Bronchial epithelial cell (primary cell): ENCODE data around the gene SHANK3. TPM values are rescaled to one million over a fixed set of nuclear protein-coding genes. Genes with fewer than 3 reads are reported as not detected.

Experiments used
- DNase-seq: peaks from one replicate; pipeline ENCODE4 v3.0.0-alpha.2; 2010; ENCODE audit warnings: low read depth
- FAIRE-seq: peaks from 2 replicates; lab custom pipeline; 2011; peaks lifted over from hg19 to GRCh38; lab: Jason Lieb, UNC
- H3K27me3 ChIP-seq: 2 replicates; pipeline ENCODE4 v1.5.1; 2011; ENCODE audit warnings: low read length; ENCODE audit not compliant: control insufficient read depth, insufficient read depth
- H3K36me3 ChIP-seq: 2 replicates; pipeline ENCODE4 v1.5.1; 2011; ENCODE audit warnings: low read length; ENCODE audit not compliant: control insufficient read depth, insufficient read depth
- H3K4me3 ChIP-seq: 2 replicates; pipeline ENCODE4 v1.5.1; 2011; ENCODE audit warnings: mild to moderate bottlenecking, low read depth, low read length, control low read depth
- total RNA-seq: library from RNA; depleted of rRNA; stranded (reverse); fragments of >200 nt; gene quantifications from 2 replicates; pipeline ENCODE4 v1.2.1, GENCODE V29; 2014
- TF ChIP-seq, protein P1 (sequence below): IDR thresholded peaks from 2 replicates; pipeline ENCODE4 v1.5.1; 2011; ENCODE audit warnings: mild to moderate bottlenecking, moderate library complexity, low read length, control low read depth, inconsistent platforms; ENCODE audit not compliant: insufficient read depth, severe bottlenecking

The SHANK3 gene
- total RNA-seq, 1 donor from 2014 or later = 0.79 TPM

DNA sequence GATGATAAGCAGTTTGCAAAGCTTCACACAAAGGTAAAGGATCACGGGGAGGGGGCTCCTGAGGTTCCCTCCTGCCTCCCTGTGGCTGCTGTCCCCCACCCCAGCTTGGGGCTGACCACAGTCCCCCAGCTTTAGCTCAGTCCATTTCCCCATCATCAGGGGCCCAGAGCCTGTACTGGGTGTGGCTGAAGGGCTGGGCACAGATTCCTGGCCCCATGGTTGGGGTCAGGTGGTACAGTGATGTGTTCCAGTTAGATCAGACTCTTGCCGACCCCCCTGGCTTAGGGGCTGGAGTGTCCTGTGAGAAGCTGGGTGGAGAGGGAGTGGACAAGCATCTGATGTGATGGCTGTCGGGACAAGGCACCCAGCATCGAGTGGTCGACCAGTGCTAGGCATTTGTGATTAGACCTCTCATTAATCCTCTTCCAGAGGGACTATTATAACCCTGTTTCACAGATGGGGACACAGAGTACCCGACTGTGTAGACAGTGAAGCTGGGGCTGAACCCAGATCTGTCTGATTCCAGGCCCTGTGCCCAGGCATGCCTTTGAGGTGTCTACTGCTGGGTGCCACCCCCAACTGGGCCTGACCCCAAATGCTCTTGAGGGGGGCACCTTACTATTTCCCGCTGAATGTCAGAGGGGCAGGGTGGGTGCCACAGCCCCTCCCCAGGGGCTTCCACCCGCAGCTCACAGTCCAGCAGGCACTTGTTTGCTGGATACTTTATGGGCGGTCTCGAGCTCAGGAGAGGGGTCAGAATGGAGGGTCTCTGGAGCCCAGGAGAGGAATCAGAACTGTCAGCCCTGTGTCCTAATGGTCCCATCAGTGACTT lies 4.3 kb downstream of the SHANK3 start:
- Histone ChIP-seq H3K4me3 (no peak overlapping the region), H3K27me3 (no peaks in the 10 kb centered on the region), H3K36me3 (peaks cover 2% of the 10 kb centered on the region)
- FAIRE-seq = no peak
- no peak for DNase-seq
- TF ChIP-seq, protein P1, sequence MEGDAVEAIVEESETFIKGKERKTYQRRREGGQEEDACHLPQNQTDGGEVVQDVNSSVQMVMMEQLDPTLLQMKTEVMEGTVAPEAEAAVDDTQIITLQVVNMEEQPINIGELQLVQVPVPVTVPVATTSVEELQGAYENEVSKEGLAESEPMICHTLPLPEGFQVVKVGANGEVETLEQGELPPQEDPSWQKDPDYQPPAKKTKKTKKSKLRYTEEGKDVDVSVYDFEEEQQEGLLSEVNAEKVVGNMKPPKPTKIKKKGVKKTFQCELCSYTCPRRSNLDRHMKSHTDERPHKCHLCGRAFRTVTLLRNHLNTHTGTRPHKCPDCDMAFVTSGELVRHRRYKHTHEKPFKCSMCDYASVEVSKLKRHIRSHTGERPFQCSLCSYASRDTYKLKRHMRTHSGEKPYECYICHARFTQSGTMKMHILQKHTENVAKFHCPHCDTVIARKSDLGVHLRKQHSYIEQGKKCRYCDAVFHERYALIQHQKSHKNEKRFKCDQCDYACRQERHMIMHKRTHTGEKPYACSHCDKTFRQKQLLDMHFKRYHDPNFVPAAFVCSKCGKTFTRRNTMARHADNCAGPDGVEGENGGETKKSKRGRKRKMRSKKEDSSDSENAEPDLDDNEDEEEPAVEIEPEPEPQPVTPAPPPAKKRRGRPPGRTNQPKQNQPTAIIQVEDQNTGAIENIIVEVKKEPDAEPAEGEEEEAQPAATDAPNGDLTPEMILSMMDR = no peak

DNA sequence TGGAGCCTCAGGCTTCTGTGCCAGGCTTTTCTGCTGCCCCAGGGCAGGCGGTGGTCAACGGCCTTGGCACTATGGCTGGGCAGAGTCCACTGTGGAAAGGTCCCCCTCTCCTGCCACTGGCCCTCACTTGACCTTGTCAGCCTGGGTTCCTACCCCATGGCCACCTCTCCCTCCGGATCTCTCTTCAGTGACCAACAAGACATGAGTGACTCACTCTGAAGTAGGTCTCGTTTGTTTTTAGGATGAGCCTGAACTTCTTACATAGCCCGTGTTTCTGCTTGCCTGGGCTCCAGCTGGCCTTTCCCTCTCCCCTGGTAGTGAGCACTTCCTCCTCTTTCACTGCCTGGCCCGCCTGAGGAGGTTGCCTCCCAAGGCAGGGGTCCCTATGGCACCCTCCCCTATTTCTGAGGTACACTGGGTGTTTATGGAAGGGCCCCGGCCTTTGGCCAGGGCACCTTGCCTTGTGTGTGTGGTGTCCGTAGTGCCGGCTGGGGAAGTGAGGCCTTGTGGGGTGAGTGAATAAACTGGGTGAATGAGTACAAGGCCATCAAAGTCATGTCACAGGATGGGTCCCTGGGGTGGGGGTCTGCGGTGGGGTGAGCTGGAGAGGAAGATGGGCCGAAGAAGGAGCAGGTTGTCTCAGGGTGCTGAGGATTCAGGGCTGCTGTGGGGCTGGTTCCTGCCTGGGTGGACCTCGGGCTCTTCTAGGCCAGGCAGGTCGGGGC lies 5.0 kb downstream of the SHANK3 start:
- Histone ChIP-seq H3K36me3 (peaks cover 2% of the 10 kb centered on the region), H3K27me3 (no peaks in the 10 kb centered on the region), H3K4me3 (no peak overlapping the region)
- DNase-seq (peak; percentile 35), FAIRE-seq (no peak)
- TF ChIP-seq, protein P1 = no peak

- Histone ChIP-seq H3K36me3 (peaks cover 2% of the 10 kb centered on the region), H3K4me3 (no peak overlapping the region), H3K27me3 (no peaks in the 10 kb centered on the region)
- TF ChIP-seq, protein P1 = no peak
- peak; percentile 58 for FAIRE-seq
- no peak for DNase-seq
Observed at GRCh38 chr22:50678218-50678650, 5.6 kb downstream of the SHANK3 start.

DNA sequence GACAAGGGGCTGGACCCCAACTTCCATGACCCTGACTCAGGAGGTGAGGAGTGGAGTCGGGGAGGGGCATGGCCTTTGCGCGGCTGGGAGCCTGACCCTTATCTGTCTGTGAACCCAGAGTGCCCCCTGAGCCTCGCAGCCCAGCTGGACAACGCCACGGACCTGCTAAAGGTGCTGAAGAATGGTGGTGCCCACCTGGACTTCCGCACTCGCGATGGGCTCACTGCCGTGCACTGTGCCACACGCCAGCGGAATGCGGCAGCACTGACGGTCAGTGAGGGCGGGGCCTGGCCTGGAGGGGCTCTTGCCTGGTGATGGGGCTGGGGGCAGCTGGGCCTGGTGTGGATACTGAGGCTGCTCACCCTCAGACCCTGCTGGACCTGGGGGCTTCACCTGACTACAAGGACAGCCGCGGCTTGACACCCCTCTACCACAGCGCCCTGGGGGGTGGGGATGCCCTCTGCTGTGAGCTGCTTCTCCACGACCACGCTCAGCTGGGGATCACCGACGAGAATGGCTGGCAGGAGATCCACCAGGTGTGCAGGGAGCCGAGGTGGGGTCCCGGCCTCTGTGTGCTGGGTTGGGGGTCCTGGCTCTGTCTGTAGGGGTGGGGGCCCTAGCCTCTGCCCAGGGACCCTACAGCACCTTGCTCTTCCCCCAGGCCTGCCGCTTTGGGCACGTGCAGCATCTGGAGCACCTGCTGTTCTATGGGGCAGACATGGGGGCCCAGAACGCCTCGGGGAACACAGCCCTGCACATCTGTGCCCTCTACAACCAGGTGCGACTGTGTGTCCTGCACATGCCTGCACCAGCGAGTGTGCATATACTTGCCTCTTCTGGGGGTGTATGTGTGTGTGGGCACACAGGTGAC lies 6.3 kb downstream of the SHANK3 start:
- TF ChIP-seq, protein P1 = no peak
- Histone ChIP-seq H3K4me3 (no peak overlapping the region), H3K27me3 (no peaks in the 10 kb centered on the region), H3K36me3 (peaks cover 2% of the 10 kb centered on the region)
- no peak for DNase-seq
- no peak for FAIRE-seq

DNA sequence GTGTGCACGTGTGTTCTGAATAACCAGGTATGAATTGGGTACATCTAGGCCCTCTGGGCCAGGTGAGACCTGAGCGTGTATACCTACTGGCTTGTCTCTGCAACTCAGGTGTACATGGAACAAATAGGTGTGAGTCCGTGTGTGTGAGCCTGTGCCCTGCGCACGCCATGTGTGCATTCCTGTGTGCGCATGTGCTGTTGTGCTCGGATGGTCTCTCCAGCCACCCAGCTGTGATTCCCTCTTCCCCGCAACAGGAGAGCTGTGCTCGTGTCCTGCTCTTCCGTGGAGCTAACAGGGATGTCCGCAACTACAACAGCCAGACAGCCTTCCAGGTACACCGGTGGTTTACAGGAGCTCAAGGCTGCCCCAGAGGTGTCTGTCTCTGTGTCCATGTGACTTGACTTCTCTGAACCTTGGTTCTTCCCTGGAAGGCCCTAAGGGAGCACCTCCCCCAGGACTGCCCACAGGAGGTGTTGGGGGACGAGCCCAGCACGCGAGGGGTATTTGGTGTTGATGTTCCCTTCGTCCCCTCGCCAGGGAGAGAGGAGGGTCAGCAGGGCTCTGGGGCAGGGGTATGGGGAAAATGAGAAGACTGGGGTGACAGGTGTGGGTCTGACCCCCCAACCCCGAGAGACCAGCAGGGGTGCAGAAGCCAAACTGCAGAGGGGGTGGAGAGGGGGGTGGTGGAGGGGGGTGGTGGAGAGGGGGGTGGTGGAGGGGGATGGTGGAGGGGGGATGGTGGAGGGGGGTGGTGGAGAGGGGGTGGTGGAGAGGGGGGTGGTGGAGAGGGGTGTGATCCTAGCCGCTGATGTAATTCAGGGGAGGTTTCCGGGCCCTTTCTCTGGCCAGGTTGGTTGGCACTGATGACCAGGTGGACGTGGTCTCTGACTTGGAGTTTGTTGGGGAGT lies 10.7 kb downstream of the SHANK3 start:
- no peaks in the 10 kb centered on the region for H3K27me3 ChIP-seq
- H3K36me3 ChIP-seq = peaks cover 2% of the 10 kb centered on the region
- TF ChIP-seq, protein P1 = no peak
- FAIRE-seq (no peak), DNase-seq (no peak)
- H3K4me3 ChIP-seq = no peak overlapping the region
